GM12878 (cell line): ENCODE results near the gene ADAMTS2. TPM values are rescaled to one million over a fixed set of nuclear protein-coding genes. Genes with fewer than 3 reads are reported as not detected.

Source experiments
- ATAC-seq: fragments of 200-7000 bp; cut with Tn5 transposase; 3 replicates; pipeline ENCODE4 v1.9.1; 2020; ENCODE audit warnings: mild to moderate bottlenecking, moderate library complexity
- BruUV-seq: library from RNA; stranded (reverse); fragments of 400-500 nt; replicated peaks from 2 replicates; lab custom pipeline; 2021; lab: Mats Ljungman, UMichigan
- CTCF ChIA-PET: fragments of 300-600 bp; sonication (Branson Sonifier 250); formaldehyde crosslinking; extraction: SDS; loops from one replicate; lab custom pipeline; 2021; ENCODE audit warnings: inconsistent platforms; lab: Yijun Ruan, JAX
- POLR2A ChIA-PET: fragments of 350-600 bp; formaldehyde crosslinking; extraction: SDS; loops from one replicate; lab custom pipeline; 2021; ENCODE audit warnings: inconsistent platforms; lab: Charles Lee
- RAD21 ChIA-PET: fragments of 300-600 bp; sonication (Branson Sonifier 250); formaldehyde crosslinking; loops from one replicate; lab custom pipeline; 2023; ENCODE audit warnings: antibody characterized with exemption; ENCODE audit not compliant: unreplicated experiment; lab: Charles Lee
- SMC1A ChIA-PET: fragments of 300-600 bp; sonication (Branson Sonifier 250); formaldehyde crosslinking; loops from one replicate; lab custom pipeline; 2023; ENCODE audit not compliant: unreplicated experiment, uncharacterized antibody; lab: Charles Lee
- DNase-seq: peaks from one replicate; pipeline ENCODE4 v3.0.0-alpha.2; 2011; ENCODE audit warnings: low read depth, low spot score
- FAIRE-seq: peaks from 3 replicates; lab custom pipeline; 2011; peaks lifted over from hg19 to GRCh38; lab: Jason Lieb, UNC
- H2AFZ ChIP-seq: 2 replicates; pipeline ENCODE4 v1.6.0; 2011; ENCODE audit warnings: low read depth, low read length, control low read depth; ENCODE audit not compliant: control insufficient read depth
- H3K27ac ChIP-seq: 2 replicates; pipeline ENCODE4 v1.5.1; 2011; ENCODE audit warnings: control low read depth; ENCODE audit not compliant: control insufficient read depth, insufficient read depth
- H3K27me3 ChIP-seq, 2 experiments: replicated peaks in 1 of 2; 2 replicates each; pipeline versions ENCODE4 v1.6.0 to v1.6.1; 2011; ENCODE audit warnings: low read length in 1 of 2; ENCODE audit not compliant: control insufficient read depth in 2 of 2, insufficient read depth in 2 of 2
- H3K36me3 ChIP-seq, 2 experiments: 2 replicates each; pipeline ENCODE4 v1.5.1; 2011; ENCODE audit warnings: low read length in 1 of 2; ENCODE audit not compliant: control insufficient read depth in 2 of 2, insufficient read depth in 2 of 2
- H3K4me1 ChIP-seq: 2 replicates; pipeline ENCODE4 v1.6.1; 2011; ENCODE audit warnings: mild to moderate bottlenecking, low read length, moderate library complexity, mixed read lengths; ENCODE audit not compliant: control insufficient read depth, insufficient read depth
- H3K4me2 ChIP-seq: 2 replicates; pipeline ENCODE4 v1.6.0; 2011; ENCODE audit warnings: control low read depth; ENCODE audit not compliant: control insufficient read depth, insufficient read depth
- H3K4me3 ChIP-seq: fragments of 200-600 bp; sonication (generic); 2 replicates; pipeline ENCODE4 v1.5.1; 2016
- H3K79me2 ChIP-seq: 2 replicates; pipeline ENCODE4 v1.6.0; 2011; ENCODE audit warnings: low read length; ENCODE audit not compliant: control insufficient read depth, insufficient read depth
- H3K9ac ChIP-seq: 2 replicates; pipeline ENCODE4 v1.8.0; 2011; ENCODE audit warnings: low read length, control low read depth, mixed read lengths; ENCODE audit not compliant: control insufficient read depth, insufficient read depth
- H3K9me3 ChIP-seq: replicated peaks from 3 replicates; pipeline ENCODE4 v1.5.1; 2011; ENCODE audit warnings: mild to moderate bottlenecking, low read length; ENCODE audit not compliant: control insufficient read depth, insufficient read depth
- H4K20me1 ChIP-seq: 2 replicates; pipeline ENCODE4 v1.6.0; 2011; ENCODE audit not compliant: control insufficient read depth, insufficient read depth
- RELA ChIP-seq: fragments of 450-650 bp; IDR thresholded peaks from 2 replicates; pipeline ENCODE4 v1.8.0; 2014; ENCODE audit warnings: borderline replicate concordance; ENCODE audit not compliant: partially characterized antibody
- SREBF1 ChIP-seq: IDR thresholded peaks from 2 replicates; pipeline ENCODE4 v1.6.1; 2012; ENCODE audit warnings: mild to moderate bottlenecking, low read length
- SREBF2 ChIP-seq: IDR thresholded peaks from 2 replicates; pipeline ENCODE4 v1.6.1; 2012; ENCODE audit warnings: mild to moderate bottlenecking, low read length
- SRF ChIP-seq, 2 experiments: IDR thresholded peaks; 2 replicates each; pipeline ENCODE4 v1.6.1; 2011; ENCODE audit warnings: low read depth in 2 of 2, low read length in 2 of 2, mild to moderate bottlenecking in 1 of 2, moderate library complexity in 1 of 2
- ZNF592 ChIP-seq: fragments of 450-650 bp; IDR thresholded peaks from 2 replicates; pipeline ENCODE4 v1.6.1; 2017; ENCODE audit warnings: mild to moderate bottlenecking, moderate library complexity
- whole genome bisulfite sequencing: methylation state at CpG from one replicate; pipeline ENCODE4 v1.1.6; 2016; ENCODE audit warnings: low lambda C conversion rate; ENCODE audit not compliant: insufficient replicate concordance, insufficient coverage; ENCODE audit errors: missing lambda C conversion rate; 5-methylcytosine and 5-hydroxymethylcytosine counted together
- in situ Hi-C: fragments of 300-500 bp; cut with MboI; formaldehyde crosslinking; loops from 9 replicates; pipeline ENCODE4 v1.14.3; 2018; ENCODE audit warnings: mixed read lengths
- intact Hi-C: fragments of 100-400 bp; cut with micrococcal nuclease; formaldehyde crosslinking; loops from one replicate; pipeline ENCODE4 v1.14.2; 2022; ENCODE audit not compliant: unreplicated experiment
- polyA plus RNA-seq, 11 experiments: library from polyadenylated mRNA; depleted of rRNA in 4 of 11; unstranded in 6 of 11; stranded (reverse) in 5 of 11; fragments of >200 nt; fragmentation: Nextera tagmentation in 4 of 11; fragmentation: Illumina TruSeq in 1 of 11; extraction: Ambion mirVana in 4 of 11; extraction: Trizol in 1 of 11; gene quantifications; 1 replicate in 1 of 11; 2 replicates in 10 of 11; pipeline versions ENCODE4 v1.2.1 to v1.2.3, GENCODE V29; 2011 to 2016; ENCODE audit warnings: inconsistent platforms in 2 of 11, missing spikeins in 2 of 11, low read depth in 1 of 11
- total RNA-seq, 4 experiments: library from RNA; depleted of rRNA in 3 of 4; stranded (reverse); fragments of >200 nt in 3 of 4; fragmentation: Illumina TruSeq in 1 of 4; extraction: Trizol in 1 of 4; gene quantifications; 2 replicates each; pipeline versions ENCODE4 v1.2.1 to v1.2.3, GENCODE V29; 2013 to 2021

ADAMTS2 gene
- total and polyA plus RNA-seq, 10 of the 15 experiments (the other 5 are each of a cell fraction or from before 2014, with no cell fraction given) = 0.03 to 0.05 TPM; not detected in 8

- no peak for DNase-seq
- Histone ChIP-seq H3K4me2 (no peak overlapping the region), H3K27ac (no peak overlapping the region), H3K36me3 (no peaks in the 10 kb centered on the region), H3K4me1 (no peaks in the 10 kb centered on the region), H2AFZ (no peak overlapping the region), H4K20me1 (no peaks in the 10 kb centered on the region), H3K79me2 (no peaks in the 10 kb centered on the region), H3K9me3 (peaks cover 2% of the 10 kb centered on the region; the same call in 2 of the 3 replicates), H3K27me3 (no peaks in the 10 kb centered on the region), H3K9ac (no peak overlapping the region), H3K4me3 (no peak overlapping the region)
- ChIA-PET RAD21 (no interaction called here), SMC1A (no interaction called here), POLR2A (no interaction called here), CTCF (no interaction called here)
- FAIRE-seq = no peak
- no TSS peak for BruUV-seq
- WGBS = 47% methylated on average over 10 of the region's 10 CpGs
- in situ Hi-C loops (no loop called here), intact Hi-C loops (no loop called here)
- no peak for ATAC-seq
- no peak for TF ChIP-seq SRF (IDR thresholded peaks at IDR 0.05; ENCODE audit: low read depth in 2 of 2, low read length in 2 of 2)
- no peak for TF ChIP-seq SREBF2
- TF ChIP-seq SREBF1 = no peak
- TF ChIP-seq RELA = no peak
- TF ChIP-seq ZNF592 = no peak
Observed at GRCh38 chr5:179196405-179197079, 148.7 kb downstream of the ADAMTS2 start.
